ENCODE measurements around the gene C10orf62.
"Not testable (repeated sequence)": the region's sequence is repeated elsewhere in the genome, so short reads cannot be mapped to it uniquely, and the experiment has no call there.

C10orf62 gene

DNA sequence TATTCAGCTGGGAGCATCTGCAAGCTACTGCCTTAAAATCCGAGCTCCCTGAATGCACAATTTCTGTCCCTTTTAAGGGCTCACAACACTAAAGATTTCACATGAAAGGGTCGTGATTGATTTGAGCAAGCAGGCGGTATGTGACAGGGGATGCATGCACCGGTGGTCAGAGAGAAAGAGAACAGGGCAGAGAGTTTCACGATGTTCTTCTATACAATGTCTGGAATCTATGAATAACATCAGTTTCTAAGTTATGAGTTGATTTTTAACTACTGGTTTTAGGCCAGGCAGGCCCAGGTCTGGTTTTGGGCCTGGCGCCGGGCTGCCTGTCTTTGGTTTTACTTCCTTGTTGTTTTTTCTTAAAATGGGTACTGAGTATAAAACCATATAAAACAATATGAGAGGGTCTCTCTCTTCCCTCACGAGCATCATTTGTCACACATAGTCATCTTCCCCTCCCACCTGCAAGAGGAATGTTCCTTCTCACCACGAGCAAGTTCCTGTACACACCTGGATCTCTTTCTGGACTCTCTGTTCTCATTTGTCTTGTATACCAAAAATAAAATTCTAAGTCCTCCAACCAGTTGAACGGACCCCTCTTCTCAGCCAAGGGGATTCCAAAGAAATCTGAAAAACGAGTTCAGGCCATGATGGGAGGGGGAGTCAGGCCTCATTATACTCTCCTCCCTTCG lies 28.0 kb upstream of the C10orf62 start:
- DNase-seq; intact Hi-C loops (cut with DNase I): not testable (repeated sequence)

DNA sequence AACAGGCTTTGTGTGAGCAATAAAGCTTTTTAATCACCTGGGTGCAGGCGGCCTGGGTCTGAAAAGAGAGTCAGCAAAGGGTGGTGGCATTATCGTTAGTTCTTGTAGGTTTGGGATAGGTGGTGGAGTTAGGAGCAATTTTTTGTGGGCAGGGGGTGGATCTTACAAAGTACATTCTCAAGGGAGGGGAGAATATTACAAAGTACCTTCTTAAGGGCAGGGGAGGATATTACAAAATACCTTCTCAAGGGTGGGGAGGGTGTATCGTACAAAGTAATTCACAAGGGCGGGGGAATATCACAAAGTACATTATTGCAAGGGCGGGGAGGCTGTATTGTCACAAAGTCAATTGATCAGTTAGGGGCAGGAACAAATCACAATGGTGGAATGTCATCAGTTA lies 27.2 kb upstream of the C10orf62 start:
- DNase-seq; intact Hi-C loops (cut with DNase I): not testable (repeated sequence)

DNA sequence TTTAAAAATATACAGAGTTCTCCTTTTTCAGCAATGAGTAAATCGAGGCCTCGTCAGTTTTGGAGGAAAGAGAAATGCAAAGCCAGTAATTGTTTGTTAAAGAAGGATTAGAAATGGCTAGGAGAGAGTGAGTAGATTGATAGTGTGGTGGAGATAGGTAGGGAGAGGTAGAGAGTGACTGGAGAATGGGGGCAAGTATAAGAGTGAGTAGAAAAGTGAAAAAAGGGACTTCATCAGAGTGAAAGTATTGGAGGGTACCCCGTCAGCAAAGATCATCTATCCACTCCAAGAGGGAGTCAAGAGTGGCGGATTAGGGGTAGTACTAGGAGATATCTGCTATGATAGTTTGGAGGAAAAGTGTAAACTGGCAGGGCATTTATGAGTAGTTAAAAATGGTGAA lies 26.2 kb upstream of the C10orf62 start:
- intact Hi-C loops (cut with DNase I) = no loop called here
- DNase-seq = no peak

DNA sequence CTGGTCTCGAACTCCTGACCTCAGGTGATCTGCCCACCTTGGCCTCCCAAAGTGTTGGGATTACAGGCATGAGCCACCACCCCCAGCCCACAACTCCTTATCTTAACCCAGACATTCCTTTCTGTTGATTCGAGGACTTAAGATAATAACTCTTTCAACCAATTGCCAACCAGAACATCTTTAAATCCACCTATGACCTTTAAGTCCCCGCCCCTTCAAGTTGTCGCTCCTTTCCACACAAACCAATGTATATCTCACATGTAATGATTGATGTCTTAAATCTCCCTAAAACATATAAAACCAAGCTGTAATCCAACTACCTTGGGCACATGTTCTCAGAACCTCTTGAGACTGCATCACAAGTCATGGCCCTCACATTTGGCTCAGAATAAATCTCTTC lies 24.7 kb upstream of the C10orf62 start:
- intact Hi-C loops (cut with DNase I) = no loop called here
- DNase-seq = no peak

DNA sequence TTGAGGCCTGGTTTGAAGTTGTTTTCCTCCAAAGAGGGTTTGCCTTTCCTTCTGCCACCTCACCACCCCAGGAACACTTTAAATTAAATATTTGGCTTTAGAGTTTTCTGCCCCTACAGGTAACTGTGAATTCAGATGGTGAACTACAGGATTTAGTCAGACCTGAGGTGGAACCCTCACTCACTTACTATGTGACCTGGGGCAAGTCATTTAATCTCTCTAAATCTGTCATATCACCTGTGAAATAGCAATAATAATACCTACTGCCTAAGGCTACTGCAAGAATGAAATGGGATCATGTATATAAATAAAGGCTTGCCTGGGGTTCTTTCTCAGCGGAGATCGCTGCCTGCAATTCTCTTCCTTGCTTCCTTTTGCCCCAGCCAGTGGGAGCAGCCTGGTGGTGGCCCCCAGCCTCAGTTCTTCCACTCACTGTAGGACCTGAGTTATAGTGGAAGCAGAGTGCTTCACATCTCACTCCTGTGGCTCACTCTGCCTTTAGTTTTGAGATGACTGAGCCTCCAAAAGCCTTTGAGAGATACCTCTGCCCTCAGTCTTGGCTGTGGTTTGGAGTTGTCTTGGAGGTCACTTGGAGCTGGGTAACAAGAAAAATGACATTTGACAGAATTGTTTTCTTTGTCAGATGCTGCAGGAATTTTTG lies 23.1 kb upstream of the C10orf62 start:
- intact Hi-C loops (cut with DNase I) = no loop called here
- no peak for DNase-seq

GRCh38 chr10:97567891-97568290 lies 21.6 kb upstream of the C10orf62 start:
- intact Hi-C loops (cut with DNase I) = no loop called here
- no peak for DNase-seq

GRCh38 chr10:97570146-97570788 lies 19.3 kb upstream of the C10orf62 start:
- intact Hi-C loops (cut with DNase I) = loop anchor here (5.0 kb wide), 1 partner anchor 37 kb away; no protein-coding TSS in a partner anchor
- DNase-seq = no peak

- intact Hi-C loops (cut with DNase I) = loop anchor here (5.0 kb wide), 1 partner anchor 36 kb away; no protein-coding TSS in a partner anchor
- DNase-seq = peak in 7 of 42 donors; percentile 18 to 43 (median 22)
Measured at GRCh38 chr10:97570789-97571471, 18.6 kb upstream of the C10orf62 start.

DNA sequence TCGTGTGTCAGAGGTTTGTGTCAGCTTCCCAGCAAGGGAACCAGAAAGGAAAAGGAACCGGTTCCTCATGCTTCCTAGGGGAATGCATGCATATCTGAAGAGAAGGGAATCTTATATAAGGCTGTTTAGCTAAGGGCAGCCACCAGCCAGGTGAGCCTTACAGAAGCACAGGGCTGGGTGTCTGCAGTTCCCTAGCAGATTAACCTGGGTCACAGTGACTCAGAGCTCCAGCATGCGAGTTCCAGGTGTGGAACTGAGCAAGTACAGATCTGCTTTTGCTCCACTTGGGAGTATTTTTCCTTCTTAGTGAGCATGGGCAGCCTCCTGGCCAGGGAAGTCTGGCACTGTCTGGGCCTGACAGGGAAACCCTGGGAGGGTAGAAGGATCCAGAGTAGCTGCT lies 17.9 kb upstream of the C10orf62 start:
- intact Hi-C loops (cut with DNase I) = loop anchor here (5.0 kb wide), 1 partner anchor 36 kb away; no protein-coding TSS in a partner anchor
- peak in 35 of 42 donors; percentile 38 to 90 (median 64) for DNase-seq

DNA sequence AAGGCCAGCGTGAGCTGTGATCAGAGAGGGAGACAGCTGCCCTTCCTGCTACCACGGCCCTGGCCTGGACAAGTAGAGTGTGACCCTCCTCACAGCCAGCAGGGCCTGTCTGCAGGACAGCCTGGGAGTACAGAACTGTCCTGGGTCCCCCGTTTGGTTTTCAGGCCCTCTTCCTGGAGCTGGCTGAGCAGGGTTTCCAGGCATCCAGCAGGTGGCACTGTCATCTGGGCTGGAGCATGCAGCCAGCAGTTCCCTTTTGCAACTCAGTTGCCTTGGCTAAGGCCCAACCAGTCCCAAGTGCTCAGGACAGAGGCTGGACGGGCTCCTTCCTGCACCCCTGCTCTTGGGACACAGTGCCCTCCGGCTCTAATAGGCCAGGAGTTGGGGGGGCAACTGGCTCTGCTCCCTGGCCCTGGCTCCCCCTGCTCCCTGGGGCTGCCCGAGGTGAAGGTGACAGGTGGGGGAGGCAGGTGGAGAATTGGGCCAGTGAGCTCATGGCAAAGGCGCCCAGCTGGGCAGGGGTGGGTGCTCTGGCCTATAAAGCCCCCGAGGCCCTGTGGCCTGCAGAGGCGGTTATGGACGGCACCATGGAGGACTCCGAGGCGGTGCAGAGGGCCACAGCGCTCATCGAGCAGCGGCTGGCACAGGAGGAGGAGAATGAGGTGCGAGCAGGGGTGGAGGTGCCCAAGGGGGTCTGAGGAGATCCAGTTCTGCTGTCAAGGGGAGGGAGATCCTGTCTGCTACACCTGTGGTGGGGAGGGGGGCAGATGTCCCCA lies 17.1 kb upstream of the C10orf62 start, which contains the start of gene ANKRD2:
TSS of gene ANKRD2 (plus strand) at position 566 of the 776 bp plus-strand sequence. CDS start at position 576, 10 bp downstream.
- DNase-seq = peak; percentile 67 to 93 (median 86)
- intact Hi-C loops (cut with DNase I) = loop anchor here (5.0 kb wide), 1 partner anchor 35 kb away; no protein-coding TSS in a partner anchor

DNA sequence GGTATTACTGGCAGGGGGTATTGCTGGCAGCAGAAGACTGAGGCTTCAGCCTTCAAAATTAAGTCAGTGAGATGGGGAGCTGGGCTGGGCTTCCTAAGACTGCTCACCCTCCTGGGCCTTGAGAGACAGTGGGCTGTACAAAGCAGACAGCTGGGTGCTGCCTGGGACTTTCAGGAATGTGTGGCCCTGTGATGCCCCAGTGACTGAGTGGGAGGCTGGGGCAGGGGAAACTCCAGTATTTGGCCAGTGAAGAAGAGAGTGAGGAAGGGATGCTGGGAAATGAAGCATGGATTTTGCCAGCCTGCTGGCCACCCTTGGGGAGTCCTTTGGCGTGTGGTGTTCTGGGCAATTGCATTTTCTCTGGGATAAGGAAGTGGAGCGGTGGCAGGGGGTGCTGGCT lies 16.5 kb upstream of the C10orf62 start:
- no peak for DNase-seq
- intact Hi-C loops (cut with DNase I) = loop anchor here (5.0 kb wide), 1 partner anchor 34 kb away; no protein-coding TSS in a partner anchor

DNA sequence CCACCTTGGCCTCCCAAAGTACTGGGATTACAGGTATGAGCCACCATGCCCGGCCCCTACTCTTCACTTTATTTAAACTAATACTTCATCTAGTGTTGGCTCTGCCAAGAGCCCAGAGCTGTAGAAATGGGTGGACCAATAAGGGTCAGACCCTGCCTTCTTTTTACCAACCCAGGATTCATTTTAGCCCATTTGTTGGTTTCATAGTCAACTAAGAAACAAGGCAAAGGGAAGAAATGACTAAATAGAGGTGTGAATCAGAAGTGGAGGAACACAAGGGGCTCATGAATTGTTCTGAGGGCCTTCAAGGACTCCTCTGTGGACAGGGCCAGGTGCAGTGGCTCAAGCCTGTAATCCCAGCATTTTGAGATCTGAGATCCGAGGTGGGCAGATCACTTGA lies 15.8 kb upstream of the C10orf62 start:
- no peak for DNase-seq
- intact Hi-C loops (cut with DNase I) = loop anchor here (5.0 kb wide), 1 partner anchor 34 kb away; no protein-coding TSS in a partner anchor

GRCh38 chr10:97574374-97575126 lies 15.0 kb upstream of the C10orf62 start:
- intact Hi-C loops (cut with DNase I) = loop anchor here (5.0 kb wide), 1 partner anchor 33 kb away; no protein-coding TSS in a partner anchor
- peak in 38 of 42 donors; percentile 22 to 84 (median 56) for DNase-seq

- no peak for DNase-seq
- intact Hi-C loops (cut with DNase I) = no loop called here
Measured at GRCh38 chr10:97575127-97575668, 14.3 kb upstream of the C10orf62 start.

- DNase-seq; intact Hi-C loops (cut with DNase I): not testable (repeated sequence)
Measured at GRCh38 chr10:97576487-97576886, 13.0 kb upstream of the C10orf62 start.

DNA sequence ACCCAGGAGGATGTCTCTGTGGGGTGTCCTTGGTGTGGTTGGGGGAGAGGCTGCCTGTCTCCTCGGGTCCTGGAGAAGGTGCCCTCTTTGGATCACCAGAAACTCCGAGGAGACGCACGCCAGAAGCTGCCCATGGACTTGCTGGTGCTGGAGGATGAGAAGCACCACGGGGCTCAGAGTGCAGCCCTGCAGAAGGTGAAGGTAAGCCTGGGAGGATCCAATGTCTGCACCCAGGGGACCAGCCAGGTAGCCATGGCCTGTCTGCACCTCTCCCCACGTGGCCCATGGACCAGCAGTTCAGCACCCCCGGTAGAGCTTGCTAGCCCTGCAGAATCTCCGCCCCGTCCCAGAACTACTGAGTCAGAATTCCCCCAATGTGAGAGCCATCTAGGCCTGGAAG lies 11.8 kb upstream of the C10orf62 start:
- intact Hi-C loops (cut with DNase I) = no loop called here
- DNase-seq = no peak

GRCh38 chr10:97578171-97578844 lies 11.2 kb upstream of the C10orf62 start:
- intact Hi-C loops (cut with DNase I) = no loop called here

More at GRCh38 chr10:97578171-97578844, 11.2 kb upstream of the C10orf62 start:
- DNase-seq = no peak

Data from head of caudate nucleus (tissue), 42 donors.